Heart right ventricle (tissue), 16 donors: ENCODE results near the gene MBTPS1. TPM values are rescaled to one million over a fixed set of nuclear protein-coding genes. Genes with fewer than 3 reads are reported as not detected.

Experiments
- ATAC-seq, 8 donors: fragments of 200-7000 bp; cut with Tn5 transposase; one replicate each; pipeline ENCODE4 v1.9.1; 2020; ENCODE audit warnings: mild to moderate bottlenecking in 8 of 8, moderate library complexity in 8 of 8, moderate number of reproducible peaks in 1 of 8
- DNase-seq, 2 donors: peaks; one replicate each; pipeline ENCODE4 v3.0.0-alpha.2; 2020
- H3K27ac ChIP-seq, 10 donors: fragments of 200-600 bp; sonication (generic) in 2 of 10; one replicate each; pipeline versions ENCODE4 v1.5.0 to v1.8.0; 2020 to 2022; ENCODE audit warnings: mild to moderate bottlenecking in 3 of 10
- H3K27me3 ChIP-seq, 7 donors: fragments of 200-600 bp; one replicate each; pipeline ENCODE4 v1.8.0; 2021 to 2022; ENCODE audit warnings: mild to moderate bottlenecking in 2 of 7
- H3K36me3 ChIP-seq, 9 donors: fragments of 200-600 bp; sonication (generic) in 1 of 9; one replicate each; pipeline versions ENCODE4 v1.5.0 to v1.8.0; 2020 to 2022; ENCODE audit warnings: mild to moderate bottlenecking in 2 of 9
- H3K4me1 ChIP-seq, 9 donors: fragments of 200-600 bp; sonication (generic) in 1 of 9; one replicate each; pipeline versions ENCODE4 v1.5.0 to v1.8.0; 2020 to 2022; ENCODE audit warnings: mild to moderate bottlenecking in 4 of 9
- H3K4me3 ChIP-seq, 10 donors: fragments of 200-600 bp; sonication (generic) in 2 of 10; one replicate each; pipeline versions ENCODE4 v1.5.0 to v1.8.0; 2020 to 2022; ENCODE audit warnings: mild to moderate bottlenecking in 7 of 10, moderate library complexity in 2 of 10
- H3K9me3 ChIP-seq, 11 donors: fragments of 200-600 bp in 10 of 11; sonication (generic) in 2 of 11; one replicate each; pipeline versions ENCODE4 v1.5.0 to v1.8.0; 2013 to 2022; ENCODE audit warnings: mild to moderate bottlenecking in 2 of 11, control low read depth in 1 of 11, moderate library complexity in 1 of 11
- CTCF ChIP-seq, 9 donors: fragments of 200-600 bp; sonication (generic) in 2 of 9; IDR thresholded peaks; one replicate each; pipeline versions ENCODE4 v1.5.0 to v1.8.0; 2021 to 2022; ENCODE audit warnings: antibody characterized with exemption in 9 of 9, mild to moderate bottlenecking in 5 of 9, moderate library complexity in 1 of 9
- WGBS, 2 donors: extraction: QIAGEN DNeasy Blood & Tissue Kit; methylation state at CpG; one replicate each; pipeline ENCODE4 v1.1.7; 2013; ENCODE audit warnings: inconsistent platforms in 1 of 2; 5-methylcytosine and 5-hydroxymethylcytosine counted together
- intact Hi-C, 10 donors: fragments of 100-400 bp; cut with DNase I; formaldehyde crosslinking; loops; one replicate each; pipeline versions ENCODE4 v1.11.1 to v1.14.2; 2022
- polyA plus RNA-seq, 2 donors: library from polyadenylated mRNA; stranded (reverse); fragments of 200-250 nt; gene quantifications; one replicate each; pipeline ENCODE4 v1.2.3, GENCODE V29; 2013
- total RNA-seq, 10 donors: library from RNA; stranded (reverse); fragmentation: NEBNext Ultra II Directional in 3 of 10; extraction: Animal tissue kit (Norgen Biotek cat#: 25700) in 3 of 10; gene quantifications; one replicate each; pipeline versions ENCODE4 v1.2.1 to v1.2.4, GENCODE V29; 2021 to 2023
- donor health status: Arrhythmogenic right ventricular cardiomyopathy.
- donor health status: ischemic (EF 13 %, LVEDD 7.1; RV severe dilation, severe dysfunction).
- donor health status: healthy with polysubstance abuse.
- donor health status: DM: no; HTN: yes; CAD: no.
- donor health status: DM: no; HTN: no; CAD: no.
- donor health status: ischemic (EF 25% LVEDD 6.9; RV normal size, moderate dysfunction).
- donor health status: ischemic (EF 25% LVEDD 5.7; RV mildly dilated, moderate dysfunction).
- donor health status: healthy.
- donor health status: DM: yes; HTN: yes; CAD: no.
- donor health status: Ischemic cardiomyopathy.
- donor health status: ischemic (EF 35%, LVEDD 5.7; RV mildly dilated, moderate dysfunction).
- donor health status: nonischemic (EF 11% LVEDD 7.7; RV severe dilation, severe dysfunction).
- donor health status: DM: yes; HTN: yes; CAD: no.
- donor health status: PGD.
- donor health status: ischemic (EF 29% LVEDD 5.4; RV normal size, mild dysfunction).
- donor health status: nonischemic (EF 23%, LVEDD 6.1; RV moderate dilation, normal function).

The MBTPS1 gene
- total and polyA plus RNA-seq, 12 donors: 41.4 to 122 (median 66.0) TPM

DNA sequence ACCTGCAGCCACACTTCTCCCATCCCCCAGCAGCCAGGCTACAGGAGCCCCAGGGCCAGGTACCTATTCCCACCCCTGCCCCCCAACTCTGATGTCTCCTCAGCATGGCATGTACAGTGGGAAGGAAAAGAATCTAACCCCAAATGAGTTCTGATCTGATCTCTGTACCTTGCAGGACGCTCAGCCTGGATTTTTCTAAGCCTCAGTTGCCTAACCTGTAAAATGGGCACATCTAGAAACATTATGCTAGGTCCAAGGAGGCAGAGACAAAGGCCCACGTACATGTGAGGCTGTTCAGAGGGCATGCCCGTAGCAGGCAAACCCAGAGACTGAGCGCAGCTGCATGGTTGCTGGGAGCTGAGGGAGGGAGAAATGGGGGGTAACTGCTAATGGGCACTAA is 109.2 kb downstream of the MBTPS1 start:
- WGBS, 2 donors: 77 to 85% methylated on average over 4 of the region's 4 CpGs
- H3K36me3 ChIP-seq: no peaks in the 10 kb centered on the region
- H3K27me3 ChIP-seq: peaks cover 0 to 5% (median 0%) of the 10 kb centered on the region in 7 donors
- no peak overlapping the region for H3K4me3 ChIP-seq
- H3K4me1 ChIP-seq: no peaks in the 10 kb centered on the region
- no peak overlapping the region for H3K27ac ChIP-seq
- DNase-seq: no peak
- H3K9me3 ChIP-seq: no peaks in the 10 kb centered on the region
- TF ChIP-seq CTCF (IDR thresholded peaks at IDR 0.05): no peak
- intact Hi-C loops: no loop called here
- no peak for ATAC-seq

- H3K9me3 ChIP-seq: no peaks in the 10 kb centered on the region
- WGBS, 2 donors: 76 to 81% methylated on average over 5 of the region's 5 CpGs
- intact Hi-C loops: no loop called here
- no peaks in the 10 kb centered on the region for H3K4me1 ChIP-seq
- H3K27ac ChIP-seq: no peak overlapping the region
- ATAC-seq (no peak), DNase-seq (no peak)
- peaks cover 0 to 10% (median 0%) of the 10 kb centered on the region in 7 donors for H3K27me3 ChIP-seq
- H3K36me3 ChIP-seq: no peaks in the 10 kb centered on the region
- H3K4me3 ChIP-seq: no peak overlapping the region
- no peak for TF ChIP-seq CTCF (IDR thresholded peaks at IDR 0.05)
Observed at GRCh38 chr16:84005391-84005790, 111.4 kb downstream of the MBTPS1 start.

DNA sequence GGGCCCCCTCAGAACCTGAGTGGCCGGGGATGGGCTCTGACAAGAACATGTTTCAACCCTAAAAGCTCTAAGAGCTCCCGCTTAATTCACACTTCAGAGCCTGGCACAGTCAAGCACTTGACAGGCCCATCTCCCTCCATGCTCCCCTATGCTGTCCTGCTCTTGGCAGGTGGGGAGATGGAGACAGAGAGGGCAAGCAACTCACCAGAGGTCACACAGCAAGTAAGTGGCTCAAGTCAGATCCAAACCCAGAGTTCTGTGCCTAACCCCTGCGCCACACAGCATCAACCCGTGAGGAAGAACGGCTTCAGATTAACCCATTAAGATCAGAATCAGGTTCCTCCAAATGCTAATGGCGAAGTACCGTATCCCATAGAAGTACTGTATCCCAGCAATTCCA is 112.3 kb downstream of the MBTPS1 start:
- TF ChIP-seq CTCF (IDR thresholded peaks at IDR 0.05): no peak
- Histone ChIP-seq H3K36me3 (no peaks in the 10 kb centered on the region), H3K27me3 (peaks cover 0 to 12% (median 5%) of the 10 kb centered on the region in 7 donors), H3K9me3 (no peaks in the 10 kb centered on the region), H3K4me3 (no peak overlapping the region), H3K27ac (no peak overlapping the region), H3K4me1 (no peaks in the 10 kb centered on the region)
- no peak for DNase-seq
- intact Hi-C loops: no loop called here
- no peak for ATAC-seq
- 76 to 86% methylated on average over 7 of the region's 7 CpGs for WGBS, 2 donors

Other genes with a start within 250 kb of the MBTPS1 start
- 10 to 100 TPM; 23.6 to 58.0 (median 43.8) TPM for gene MLYCD, start 217.8 kb downstream of the MBTPS1 start, total RNA-seq
- gene MLYCD, start 217.8 kb downstream of the MBTPS1 start, polyA plus RNA-seq: 10 to 100 TPM; 13.5 to 25.1 TPM
- 10 to 100 TPM in 1 of 10 donors, 1 to 10 TPM in 9; 3.2 to 14.5 (median 5.3) TPM for gene OSGIN1, start 163.7 kb downstream of the MBTPS1 start, total RNA-seq
- gene OSGIN1, start 163.7 kb downstream of the MBTPS1 start, polyA plus RNA-seq: 10 to 100 TPM in 1 of 2 donors, 1 to 10 TPM in 1; 5.6 to 10.5 TPM
- 1 to 10 TPM in 4 of 10 donors, under 1 TPM in 6; 0.32 to 1.1 (median 0.90) TPM for gene NECAB2, start 148.7 kb downstream of the MBTPS1 start, total RNA-seq
- gene NECAB2, start 148.7 kb downstream of the MBTPS1 start, polyA plus RNA-seq: 1 to 10 TPM; 1.9 to 3.2 TPM
- 1 to 10 TPM in 2 of 10 donors, under 1 TPM in 1, not detected in 7; 0.45 to 5.1 (median 1.2) TPM for gene SLC38A8, start 74.1 kb downstream of the MBTPS1 start, total RNA-seq
- gene SLC38A8, start 74.1 kb downstream of the MBTPS1 start, polyA plus RNA-seq: 10 to 100 TPM in 1 of 2 donors, not detected in 1; 30.8 TPM
- gene HSDL1, start 28.2 kb upstream of the MBTPS1 start, total RNA-seq: 10 to 100 TPM; 19.4 to 38.5 (median 25.3) TPM
- 10 to 100 TPM in 1 of 2 donors, 1 to 10 TPM in 1; 9.9 to 13.7 TPM for gene HSDL1, start 28.2 kb upstream of the MBTPS1 start, polyA plus RNA-seq
- gene DNAAF1, start 28.4 kb upstream of the MBTPS1 start, total RNA-seq: under 1 TPM in 3 of 10 donors, not detected in 7; 0.23 to 0.54 (median 0.28) TPM
- 1 to 10 TPM in 1 of 2 donors, under 1 TPM in 1; 0.33 to 2.6 TPM for gene DNAAF1, start 28.4 kb upstream of the MBTPS1 start, polyA plus RNA-seq
- 10 to 100 TPM; 14.2 to 34.0 (median 20.9) TPM for gene TAF1C, start 70.1 kb upstream of the MBTPS1 start, total RNA-seq
- gene TAF1C, start 70.1 kb upstream of the MBTPS1 start, polyA plus RNA-seq: 10 to 100 TPM; 24.7 to 76.7 TPM
- 1 to 10 TPM in 3 of 10 donors, under 1 TPM in 3, not detected in 4; 0.52 to 2.2 (median 0.85) TPM for gene ADAD2, start 74.2 kb upstream of the MBTPS1 start, total RNA-seq
- 1 to 10 TPM in 1 of 2 donors, under 1 TPM in 1; 0.36 to 5.9 TPM for gene ADAD2, start 74.2 kb upstream of the MBTPS1 start, polyA plus RNA-seq
- not detected for gene KCNG4, start 123.1 kb upstream of the MBTPS1 start, total RNA-seq
- not detected for gene KCNG4, start 123.1 kb upstream of the MBTPS1 start, polyA plus RNA-seq
- 1 to 10 TPM in 5 of 10 donors, under 1 TPM in 5; 0.55 to 2.1 (median 0.98) TPM for gene WFDC1, start 177.9 kb upstream of the MBTPS1 start, total RNA-seq
- gene WFDC1, start 177.9 kb upstream of the MBTPS1 start, polyA plus RNA-seq: 1 to 10 TPM; 2.6 to 5.7 TPM